Measurements from ENCODE around the gene NHEJ1. TPM values are rescaled to one million over a fixed set of nuclear protein-coding genes. Genes with fewer than 3 reads are reported as not detected.
A peak's percentile ranks its signal among the peaks of the same experiment; 100 is the strongest.

Gene NHEJ1
- total RNA-seq, 6 experiments from 2014 or later = 5.8 to 16.7 (median 10.9) TPM

- intact Hi-C loops (cut with DNase I) = loop anchor here in 1 of 2 donors (5.0 kb wide), 1 partner anchor 45 kb away; no protein-coding TSS in a partner anchor
- Histone ChIP-seq H3K27me3 (no peaks in the 10 kb centered on the region), H3K27ac (no peak overlapping the region), H3K4me3 (no peak overlapping the region), H3K9me3 (no peaks in the 10 kb centered on the region), H3K36me3 (peaks cover 0 to 26% (median 0%) of the 10 kb centered on the region in 4 donors), H3K4me1 (peaks cover 0 to 11% (median 5%) of the 10 kb centered on the region in 4 donors)
- TF ChIP-seq POLR2A (IDR thresholded peaks at IDR 0.05) (no peak), CTCF (IDR thresholded peaks at IDR 0.05) (no peak)
- no peak for DNase-seq
- ATAC-seq = no peak
- WGBS (ENCODE audit: insufficient coverage, low coverage, low lambda C conversion rate, missing lambda C conversion rate) = 89% methylated on average over 9 of the region's 9 CpGs
Measured at GRCh38 chr2:219072741-219073250, 87.8 kb downstream of the NHEJ1 start.

- H3K4me3 ChIP-seq = no peak overlapping the region
- intact Hi-C loops (cut with DNase I) = loop anchor here in 1 of 2 donors (5.0 kb wide), 1 partner anchor 46 kb away; no protein-coding TSS in a partner anchor
- H3K4me1 ChIP-seq = peaks cover 0 to 11% (median 5%) of the 10 kb centered on the region in 4 donors
- no peak for TF ChIP-seq POLR2A (IDR thresholded peaks at IDR 0.05)
- no peak for TF ChIP-seq CTCF (IDR thresholded peaks at IDR 0.05)
- no peaks in the 10 kb centered on the region for H3K27me3 ChIP-seq
- ATAC-seq = peak; percentile 50 to 69 (median 59)
- peaks cover 0 to 14% (median 0%) of the 10 kb centered on the region in 4 donors for H3K36me3 ChIP-seq
- no peaks in the 10 kb centered on the region for H3K9me3 ChIP-seq
- no peak overlapping the region for H3K27ac ChIP-seq
- 49% methylated on average over 5 of the region's 6 CpGs for WGBS (ENCODE audit: insufficient coverage, low coverage, low lambda C conversion rate, missing lambda C conversion rate)
- no peak for DNase-seq
Measured at GRCh38 chr2:219071131-219071816, 89.3 kb downstream of the NHEJ1 start.

GRCh38 chr2:219065484-219065883 is 95.1 kb downstream of the NHEJ1 start:
- Histone ChIP-seq H3K36me3 (no peaks in the 10 kb centered on the region), H3K4me1 (peaks cover 0 to 7% (median 0%) of the 10 kb centered on the region in 4 donors), H3K27me3 (no peaks in the 10 kb centered on the region), H3K27ac (no peak overlapping the region), H3K4me3 (no peak overlapping the region), H3K9me3 (no peaks in the 10 kb centered on the region)
- TF ChIP-seq POLR2A (IDR thresholded peaks at IDR 0.05) (no peak), CTCF (IDR thresholded peaks at IDR 0.05) (no peak)
- intact Hi-C loops (cut with DNase I) = no loop called here
- ATAC-seq = no peak
- WGBS (ENCODE audit: insufficient coverage, low coverage, low lambda C conversion rate, missing lambda C conversion rate) = 88% methylated on average over 1 of the region's 1 CpG
- DNase-seq = no peak

- 68% methylated on average over 6 of the region's 6 CpGs for WGBS (ENCODE audit: insufficient coverage, low coverage, low lambda C conversion rate, missing lambda C conversion rate)
- peaks cover 0 to 31% (median 9%) of the 10 kb centered on the region in 4 donors for H3K4me1 ChIP-seq
- DNase-seq = no peak
- no peaks in the 10 kb centered on the region for H3K36me3 ChIP-seq
- no peak for ATAC-seq
- H3K27me3 ChIP-seq = no peaks in the 10 kb centered on the region
- no peak overlapping the region for H3K4me3 ChIP-seq
- no peaks in the 10 kb centered on the region for H3K9me3 ChIP-seq
- TF ChIP-seq CTCF (IDR thresholded peaks at IDR 0.05) (no peak), POLR2A (IDR thresholded peaks at IDR 0.05) (no peak)
- no peak overlapping the region for H3K27ac ChIP-seq
- intact Hi-C loops (cut with DNase I) = no loop called here
Measured at GRCh38 chr2:219062081-219062480, 98.5 kb downstream of the NHEJ1 start.
